ENCODE measurements around the gene DOCK2. TPM values are rescaled to one million over a fixed set of nuclear protein-coding genes. Genes with fewer than 3 reads are reported as not detected.

Gene DOCK2
- total and polyA plus RNA-seq, 12 donors = 3.3 to 59.5 (median 21.0) TPM

DNA sequence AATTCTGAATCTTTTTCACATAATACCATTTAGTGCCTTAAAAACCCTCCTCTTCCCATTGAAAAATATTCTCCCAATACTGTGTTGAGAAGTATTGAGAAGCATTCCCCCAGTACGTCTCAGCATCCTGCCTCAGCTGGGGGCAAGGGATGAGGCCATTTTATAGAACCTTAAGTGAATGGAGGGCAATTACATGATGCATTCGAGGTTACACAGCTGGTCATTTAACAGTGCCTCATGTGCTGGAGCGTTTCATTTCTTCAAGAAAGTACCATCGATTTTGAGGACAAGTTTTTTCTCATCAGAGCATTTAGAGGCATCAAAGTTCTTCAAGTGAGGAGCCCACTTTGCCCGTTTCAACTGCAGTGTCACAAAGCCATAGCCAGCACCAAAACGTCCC, 135.6 kb downstream of the DOCK2 start:
- no peaks in the 10 kb centered on the region for H3K27me3 ChIP-seq
- peaks cover 0 to 7% of the 10 kb centered on the region in 2 donors for H3K4me1 ChIP-seq (replicated peaks in 1 of 2)
- H3K27ac ChIP-seq = no peak overlapping the region
- 73 to 81% (median 77%) methylated on average over 6 of the region's 6 CpGs for WGBS, 4 donors
- no peak overlapping the region for H3K4me3 ChIP-seq
- TF ChIP-seq POLR2A (IDR thresholded peaks at IDR 0.05) (no peak), CTCF (IDR thresholded peaks at IDR 0.05) (no peak)
- no peak for DNase-seq
- H3K36me3 ChIP-seq (replicated peaks in 1 of 2) = no peaks in the 10 kb centered on the region
- intact Hi-C loops (cut with DNase I) = no loop called here
- no peaks in the 10 kb centered on the region for H3K9me3 ChIP-seq (replicated peaks in 1 of 3)

DNA sequence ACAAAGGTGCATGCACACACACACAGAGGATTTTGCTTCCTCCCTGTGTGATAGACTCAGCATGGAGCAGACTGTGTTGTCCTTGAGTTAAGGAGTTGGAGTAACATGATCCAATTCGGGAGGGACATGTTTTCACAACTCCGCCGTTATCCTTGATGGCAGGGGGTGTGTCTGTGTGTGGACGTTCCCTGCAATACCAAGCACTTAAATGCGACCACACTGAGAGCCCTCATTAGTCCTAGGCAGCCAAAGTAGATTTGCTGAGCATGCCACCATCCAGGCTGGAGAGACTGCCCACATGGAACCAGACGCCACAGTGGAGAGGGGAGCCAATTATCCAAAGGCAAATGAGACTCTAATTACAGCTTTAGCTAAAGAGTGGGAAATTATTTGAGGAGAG, 140.1 kb downstream of the DOCK2 start:
- intact Hi-C loops (cut with DNase I) = no loop called here
- H3K27ac ChIP-seq = no peak overlapping the region
- H3K4me1 ChIP-seq (replicated peaks in 1 of 2) = peaks cover 0 to 5% of the 10 kb centered on the region in 2 donors
- no peaks in the 10 kb centered on the region for H3K9me3 ChIP-seq (replicated peaks in 1 of 3)
- 27 to 68% (median 32%) methylated on average over 6 of the region's 6 CpGs for WGBS, 4 donors
- TF ChIP-seq CTCF (IDR thresholded peaks at IDR 0.05) (no peak), POLR2A (IDR thresholded peaks at IDR 0.05) (no peak)
- H3K27me3 ChIP-seq = no peaks in the 10 kb centered on the region
- H3K36me3 ChIP-seq (replicated peaks in 1 of 2) = no peaks in the 10 kb centered on the region
- no peak overlapping the region for H3K4me3 ChIP-seq
- DNase-seq = peak in 2 of 7 donors; percentile 20 to 25

DNA sequence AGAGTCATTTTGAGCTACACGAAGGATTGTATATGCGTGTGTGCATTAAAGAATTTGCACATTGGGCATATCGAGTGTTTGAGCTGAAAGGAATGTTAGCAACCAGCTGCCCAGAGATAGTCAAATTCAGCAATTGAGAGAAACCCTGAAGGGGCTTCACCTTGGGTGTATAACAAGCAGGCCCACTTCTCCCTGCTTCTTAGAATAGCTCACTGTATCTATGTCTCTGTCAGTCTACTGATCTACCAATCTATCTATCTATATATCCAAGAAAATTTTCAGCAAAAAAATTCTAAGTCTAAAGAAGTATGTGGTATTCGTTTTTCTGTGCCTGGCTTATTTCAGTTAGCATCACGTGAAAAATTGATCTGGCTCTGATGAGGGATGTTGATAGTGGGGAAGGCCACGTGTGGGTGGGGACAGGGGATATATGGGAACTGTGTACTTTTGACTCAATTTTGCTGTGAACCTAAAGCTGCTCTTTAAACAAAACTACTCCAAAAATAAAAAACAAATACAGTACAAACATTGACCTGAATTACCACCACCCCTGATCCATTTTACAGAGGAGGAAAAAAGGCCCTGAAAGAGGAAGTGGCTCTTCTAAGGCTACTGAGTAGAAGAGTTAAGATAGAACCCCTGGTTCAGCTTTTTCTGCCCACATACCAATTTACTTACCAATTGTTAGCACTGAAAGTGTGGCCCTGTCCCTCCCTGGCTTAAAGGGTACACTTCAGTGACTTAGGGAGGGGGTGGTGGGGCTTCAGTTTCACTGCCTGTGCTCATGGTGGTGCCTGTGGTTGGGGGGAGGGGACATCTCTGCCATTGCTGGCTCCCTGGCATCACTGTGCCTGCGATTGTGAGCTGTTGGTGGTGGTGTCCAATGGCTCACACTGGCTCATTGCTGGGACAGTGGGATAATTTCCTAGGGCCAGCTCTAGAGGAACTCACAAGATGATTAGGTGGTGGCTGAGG, 141.8 kb downstream of the DOCK2 start:
- intact Hi-C loops (cut with DNase I) = no loop called here
- H3K27ac ChIP-seq = no peak overlapping the region
- H3K4me1 ChIP-seq (replicated peaks in 1 of 2) = peaks cover 0 to 5% of the 10 kb centered on the region in 2 donors
- H3K36me3 ChIP-seq (replicated peaks in 1 of 2) = no peaks in the 10 kb centered on the region
- 85 to 88% (median 86%) methylated on average over 6 to 7 of the region's 7 CpGs for WGBS, 4 donors
- no peaks in the 10 kb centered on the region for H3K27me3 ChIP-seq
- H3K9me3 ChIP-seq (replicated peaks in 1 of 3) = no peaks in the 10 kb centered on the region
- no peak overlapping the region for H3K4me3 ChIP-seq
- TF ChIP-seq POLR2A (IDR thresholded peaks at IDR 0.05) (no peak), CTCF (IDR thresholded peaks at IDR 0.05) (no peak)
- no peak for DNase-seq

DNA sequence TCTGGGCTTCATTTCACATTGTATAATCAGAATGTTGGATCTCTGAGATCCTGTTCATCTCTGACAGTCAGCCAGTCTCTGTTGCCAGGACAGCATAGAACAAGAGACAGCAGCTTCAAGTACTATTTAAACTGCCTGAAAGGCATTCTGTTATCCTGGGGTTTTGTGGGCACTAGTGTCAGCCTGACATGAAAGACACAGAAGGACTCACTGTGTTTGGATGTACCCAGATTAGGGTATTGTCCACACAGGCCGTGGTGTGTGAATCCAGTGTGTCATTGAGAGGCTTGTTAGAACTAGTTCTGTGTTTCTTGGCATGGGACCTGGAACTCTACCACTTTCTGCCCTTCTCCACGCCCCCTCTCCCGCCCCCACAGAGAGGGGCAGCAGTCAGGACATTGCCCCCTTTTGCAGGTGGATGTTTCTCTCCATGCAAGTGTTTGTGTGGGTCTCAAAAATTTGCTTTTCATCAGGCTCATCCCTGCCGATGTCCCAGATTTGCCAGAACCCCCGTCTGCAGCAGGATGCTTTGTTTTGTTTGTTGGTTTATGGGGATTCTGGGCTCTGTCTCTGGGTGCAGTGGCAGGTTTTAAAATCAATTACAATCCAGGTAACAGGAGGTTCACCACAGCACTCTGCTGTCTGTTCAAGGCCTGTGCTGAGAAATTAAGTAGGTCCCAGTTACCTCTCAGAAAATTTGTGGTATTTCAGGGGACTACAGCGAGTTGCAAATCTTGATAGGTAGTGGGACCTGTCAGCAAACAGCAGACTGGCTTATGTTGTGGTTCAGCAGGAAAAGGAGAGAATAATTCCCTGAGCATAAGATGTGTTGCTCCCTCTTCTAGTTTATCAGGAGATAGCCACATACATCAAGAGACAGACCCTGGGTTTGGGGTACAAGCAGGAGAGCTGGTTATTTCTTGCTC, 144.6 kb downstream of the DOCK2 start:
- TF ChIP-seq CTCF (IDR thresholded peaks at IDR 0.05) = no peak
- TF ChIP-seq POLR2A (IDR thresholded peaks at IDR 0.05) = no peak
- Histone ChIP-seq H3K27ac (no peak overlapping the region), H3K27me3 (no peaks in the 10 kb centered on the region), H3K4me1 (replicated peaks in 1 of 2) (peaks cover 0 to 1% of the 10 kb centered on the region in 2 donors), H3K9me3 (replicated peaks in 1 of 3) (no peaks in the 10 kb centered on the region), H3K4me3 (no peak overlapping the region), H3K36me3 (replicated peaks in 1 of 2) (no peaks in the 10 kb centered on the region)
- no peak for DNase-seq
- intact Hi-C loops (cut with DNase I) = no loop called here
- 78 to 87% (median 83%) methylated on average over 6 of the region's 6 CpGs for WGBS, 4 donors

Measured in adrenal gland (tissue), 12 donors.